ENCODE measurements around the gene MPP4.

DNA sequence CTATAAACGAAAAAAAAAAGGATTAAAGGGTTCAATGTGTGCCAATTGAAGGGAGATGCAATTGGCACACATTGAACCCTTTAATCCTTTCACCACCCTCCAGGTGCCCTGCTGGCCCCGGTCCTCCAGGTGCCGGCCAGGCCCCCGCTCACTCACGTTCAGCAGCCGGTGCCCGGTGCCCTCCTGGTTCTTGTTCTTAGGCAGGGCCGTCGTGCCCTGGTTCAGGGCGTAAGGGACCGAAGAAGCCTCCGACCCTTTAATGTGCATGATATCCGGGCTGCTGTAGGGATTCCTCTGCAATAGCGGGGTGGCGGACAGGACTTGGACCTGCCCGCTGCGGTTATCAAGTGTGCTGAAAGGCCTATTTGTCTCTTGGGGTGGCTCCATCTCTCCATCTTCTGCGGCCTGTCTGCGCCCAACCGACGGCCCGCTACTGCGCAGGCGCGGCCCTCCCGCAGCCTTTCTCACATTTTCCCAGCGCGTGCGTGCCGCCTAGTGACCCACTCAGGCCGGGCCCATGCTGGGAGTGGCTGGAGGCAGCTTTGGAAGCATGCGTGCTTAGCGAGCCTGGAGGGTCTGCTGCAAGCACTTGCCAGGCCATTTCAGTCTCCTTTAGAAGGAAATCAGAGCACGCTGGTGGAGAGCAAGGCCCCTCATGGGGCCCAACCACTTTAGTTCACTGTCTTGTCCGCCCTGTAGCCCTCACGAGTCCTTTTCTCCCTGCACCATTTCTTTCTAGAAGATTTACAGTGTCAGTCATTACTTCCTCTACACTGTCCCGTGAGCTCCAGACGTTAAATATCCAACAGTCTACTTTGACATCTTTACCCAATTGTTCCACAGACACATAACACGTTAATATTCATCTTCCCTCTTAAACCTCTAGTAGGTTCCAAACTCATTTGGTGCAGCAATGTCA is 79.4 kb downstream of the MPP4 start:
- no peak for TF ChIP-seq IKZF1 (IDR thresholded peaks at IDR 0.05)
- TF ChIP-seq MYNN (CRISPR knock-in tag; IDR thresholded peaks at IDR 0.05; ENCODE audit: low read depth), result no peak
- TF ChIP-seq, protein P1, sequence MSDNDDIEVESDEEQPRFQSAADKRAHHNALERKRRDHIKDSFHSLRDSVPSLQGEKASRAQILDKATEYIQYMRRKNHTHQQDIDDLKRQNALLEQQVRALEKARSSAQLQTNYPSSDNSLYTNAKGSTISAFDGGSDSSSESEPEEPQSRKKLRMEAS (IDR thresholded peaks at IDR 0.05), result no peak
- TF ChIP-seq EZH2 (conservative IDR thresholded peaks at IDR 0.05; ENCODE audit: low read depth, low read length), result no peak
- TF ChIP-seq JUNB (CRISPR knock-in tag; IDR thresholded peaks at IDR 0.05; ENCODE audit: borderline replicate concordance), result no peak
